Stimulated activated CD8-positive, alpha-beta memory T cell treated with anti-CD3 and anti-CD28 coated beads, Interleukin-12 subunit alpha, Interleukin-12 subunit beta, amount 100 ng/mL, for 4 hours (primary cell): ENCODE results near the gene EP400.
"Not testable (repeated sequence)": the region's sequence is repeated elsewhere in the genome, so short reads cannot be mapped to it uniquely, and the experiment has no call there.

ENCODE experiments used
- DNase-seq: peaks from one replicate; pipeline ENCODE4 v3.0.0-alpha.2; 2020; ENCODE audit warnings: low read depth

The EP400 gene

DNA sequence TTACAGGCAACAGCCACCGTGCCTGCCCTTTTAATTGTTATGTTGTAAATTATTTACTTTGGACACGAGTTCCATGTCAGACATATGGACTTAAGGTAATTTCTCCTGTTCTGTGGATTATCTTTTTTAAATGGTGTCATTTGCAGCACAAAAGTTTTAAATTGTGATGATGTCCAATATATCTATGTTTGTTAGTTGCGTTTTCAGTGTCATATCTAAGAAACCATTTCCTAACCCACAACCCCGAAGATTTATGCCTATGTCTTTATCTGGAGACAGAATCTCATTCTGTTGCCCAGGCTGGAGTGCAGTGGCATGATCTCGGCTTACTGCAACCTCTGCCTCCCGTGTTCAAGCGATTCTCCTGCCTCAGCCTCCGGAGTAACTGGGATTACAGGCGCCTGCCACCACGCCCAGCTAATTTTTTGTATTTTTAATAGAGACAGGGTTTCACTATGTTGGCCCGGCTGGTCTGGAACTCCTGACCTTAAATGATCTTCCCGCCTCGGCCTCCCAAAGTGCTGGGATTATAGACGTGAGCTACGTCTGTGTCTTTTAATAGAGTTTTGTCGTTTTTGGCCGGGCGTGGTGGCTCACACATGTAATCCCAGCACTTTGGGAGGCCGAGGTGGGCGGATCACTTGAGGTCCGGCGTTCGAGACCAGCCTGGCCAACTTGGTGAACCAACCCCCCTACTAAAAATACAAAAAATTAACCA is 870 bp upstream of the EP400 start:
- DNase-seq = not testable (repeated sequence)

DNA sequence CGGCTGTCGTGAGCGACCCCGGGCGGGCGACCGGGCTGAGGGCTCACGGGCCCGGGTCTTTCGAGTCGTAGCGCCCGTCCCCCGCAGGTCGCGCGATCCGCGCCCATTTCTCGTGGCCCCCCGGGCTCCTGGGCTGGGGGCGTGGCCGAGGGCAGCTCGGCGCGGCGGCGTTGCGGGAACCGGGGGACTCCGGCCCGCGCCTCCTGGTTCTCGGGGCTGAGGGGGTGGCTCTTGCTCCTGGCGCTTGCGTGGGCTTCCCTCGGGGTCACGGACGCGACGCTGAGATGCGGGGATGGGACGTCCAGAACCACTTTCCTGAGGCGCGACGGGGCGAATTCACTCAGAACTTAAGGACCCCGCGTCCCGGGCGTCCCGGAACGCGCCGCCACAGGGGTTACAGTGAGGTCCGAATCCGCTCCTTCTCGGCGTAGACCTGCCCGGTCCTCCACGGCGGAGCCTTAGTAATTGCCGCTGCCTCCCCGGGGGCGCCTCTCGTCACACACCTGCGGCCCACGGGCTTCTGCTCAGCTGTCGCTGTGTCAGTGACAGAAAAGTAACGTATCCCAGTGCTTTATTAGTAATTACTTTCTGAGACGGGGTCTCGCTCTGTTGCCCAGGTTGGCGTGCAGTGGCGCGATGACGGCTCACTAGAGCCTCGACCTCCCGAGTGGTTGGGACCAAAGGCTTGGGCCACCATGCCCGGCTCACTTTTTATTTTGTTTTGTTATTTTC is 606 bp downstream of the EP400 start:
- DNase-seq = peak; percentile 31

DNA sequence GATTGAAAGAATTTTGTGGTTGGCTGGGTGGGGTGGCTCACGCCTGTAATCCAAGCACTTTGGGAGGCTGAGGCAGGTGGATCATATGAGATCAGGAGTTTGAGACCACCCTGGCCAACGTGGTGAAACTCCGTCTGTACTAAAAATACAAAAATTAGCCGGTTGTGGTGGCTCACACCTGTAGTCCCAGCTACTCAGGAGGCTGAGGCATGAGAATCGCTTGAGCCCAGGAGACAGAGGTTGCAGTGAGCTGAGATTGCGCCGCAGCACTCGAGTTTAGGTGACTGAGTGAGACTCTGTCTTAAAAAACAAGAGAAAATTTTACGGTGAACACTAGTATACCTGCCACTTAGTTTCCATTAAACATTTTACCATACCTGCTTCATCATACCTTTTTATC is 4.1 kb downstream of the EP400 start:
- DNase-seq = not testable (repeated sequence)

DNA sequence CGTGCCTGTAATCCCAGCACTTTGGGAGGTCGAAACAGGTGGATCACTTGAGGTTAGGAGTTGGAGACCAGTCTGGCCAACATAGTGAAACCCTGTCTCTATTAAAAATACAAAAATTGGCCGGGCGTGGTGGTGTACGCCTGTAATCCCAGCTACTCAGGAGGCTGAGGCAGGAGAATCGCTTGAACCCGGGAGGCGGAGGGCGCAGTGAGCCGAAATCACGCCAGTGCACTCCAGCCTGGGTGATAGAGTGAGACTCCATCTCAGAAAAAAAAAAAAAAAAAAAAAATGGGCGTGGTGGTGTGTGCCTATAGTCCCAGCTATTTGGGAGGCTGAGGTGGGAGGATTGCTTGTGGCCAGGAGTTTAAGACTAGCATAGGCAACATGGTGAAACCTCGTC is 4.7 kb downstream of the EP400 start:
- not testable (repeated sequence) for DNase-seq

DNA sequence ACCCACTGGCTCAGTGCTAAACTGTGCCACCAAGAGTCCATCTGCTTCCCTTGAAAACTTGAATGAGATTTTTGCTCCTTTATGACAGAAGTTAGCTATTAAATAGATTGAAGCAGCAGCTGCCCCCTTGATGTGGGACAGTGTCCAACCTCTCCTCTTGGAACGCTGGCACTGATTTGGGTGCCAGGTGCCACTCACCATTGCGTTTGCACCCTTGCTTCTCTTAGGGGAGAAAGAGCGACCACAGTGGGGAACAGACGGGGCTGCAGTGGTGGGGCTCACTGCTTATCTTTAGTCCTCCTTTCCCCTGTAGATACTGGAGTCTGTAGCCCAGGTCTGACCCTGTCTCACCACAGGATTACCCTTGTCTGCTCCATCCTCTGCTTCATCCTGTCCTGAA is 9.4 kb downstream of the EP400 start:
- DNase-seq = no peak

DNA sequence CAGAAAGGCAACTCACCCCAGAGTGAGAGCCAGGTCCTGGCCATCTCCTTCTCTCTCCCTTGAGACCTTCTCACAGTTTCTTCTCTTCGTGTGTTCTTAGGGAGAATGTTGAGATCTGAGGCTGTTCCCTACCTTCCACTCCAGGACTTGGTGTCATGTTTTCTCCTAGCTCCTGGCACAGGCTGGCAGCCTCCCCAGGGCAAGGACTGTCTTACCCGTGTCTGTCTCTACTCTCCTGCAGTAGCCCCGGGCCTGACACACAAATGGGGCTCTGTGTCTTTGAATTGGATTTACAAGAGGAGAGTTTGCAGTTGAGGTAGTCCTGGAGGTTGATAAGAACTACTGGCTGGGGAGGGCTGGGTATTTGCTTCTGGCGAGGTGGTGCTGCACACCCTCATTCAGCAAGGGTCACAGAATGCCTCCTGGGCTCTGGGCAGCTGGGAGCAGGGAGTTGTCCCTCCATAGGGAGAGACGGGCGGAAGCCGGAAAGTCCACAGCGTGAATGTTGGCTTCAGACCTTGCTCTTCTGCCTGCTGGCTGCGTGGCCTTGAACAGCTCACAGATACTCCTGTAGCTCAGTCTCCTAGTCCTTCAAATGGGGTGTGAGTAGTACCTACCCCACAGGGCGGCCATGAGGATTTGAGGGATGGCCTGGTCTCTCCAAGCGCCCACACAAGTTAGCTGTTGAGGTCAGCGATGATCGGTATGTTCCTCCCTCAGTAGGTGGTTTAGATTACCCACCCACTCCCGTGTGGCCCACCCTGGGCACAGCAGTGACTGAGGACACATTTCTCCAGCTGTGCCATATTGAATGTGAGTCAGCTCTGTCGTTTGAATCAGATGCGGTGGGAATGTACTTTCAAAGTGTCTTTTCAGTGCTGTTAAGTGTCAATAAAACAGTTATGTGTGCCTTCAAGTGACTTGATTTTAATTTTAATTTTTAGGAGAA is 10.2 kb downstream of the EP400 start:
- DNase-seq = no peak

DNA sequence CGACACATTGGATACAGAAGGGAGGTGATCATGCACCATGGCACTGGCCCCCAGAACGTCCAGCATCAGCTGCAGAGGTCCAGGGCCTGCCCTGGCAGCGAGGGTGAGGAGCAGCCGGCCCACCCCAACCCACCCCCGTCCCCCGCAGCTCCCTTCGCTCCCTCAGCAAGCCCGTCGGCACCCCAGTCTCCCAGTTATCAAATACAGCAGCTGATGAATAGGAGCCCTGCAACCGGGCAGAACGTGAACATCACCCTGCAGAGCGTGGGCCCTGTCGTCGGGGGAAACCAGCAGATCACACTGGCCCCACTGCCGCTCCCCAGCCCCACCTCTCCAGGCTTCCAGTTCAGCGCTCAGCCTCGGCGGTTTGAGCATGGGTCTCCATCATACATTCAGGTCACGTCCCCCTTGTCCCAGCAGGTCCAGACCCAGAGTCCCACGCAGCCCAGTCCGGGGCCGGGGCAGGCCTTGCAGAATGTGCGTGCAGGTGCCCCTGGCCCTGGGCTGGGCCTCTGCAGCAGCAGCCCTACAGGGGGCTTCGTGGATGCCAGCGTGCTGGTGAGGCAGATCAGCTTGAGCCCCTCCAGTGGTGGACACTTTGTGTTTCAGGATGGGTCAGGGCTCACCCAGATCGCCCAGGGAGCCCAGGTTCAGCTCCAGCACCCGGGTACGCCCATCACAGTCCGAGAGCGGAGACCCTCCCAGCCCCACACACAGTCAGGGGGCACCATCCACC is 11.0 kb downstream of the EP400 start:
- DNase-seq = not testable (repeated sequence)

DNA sequence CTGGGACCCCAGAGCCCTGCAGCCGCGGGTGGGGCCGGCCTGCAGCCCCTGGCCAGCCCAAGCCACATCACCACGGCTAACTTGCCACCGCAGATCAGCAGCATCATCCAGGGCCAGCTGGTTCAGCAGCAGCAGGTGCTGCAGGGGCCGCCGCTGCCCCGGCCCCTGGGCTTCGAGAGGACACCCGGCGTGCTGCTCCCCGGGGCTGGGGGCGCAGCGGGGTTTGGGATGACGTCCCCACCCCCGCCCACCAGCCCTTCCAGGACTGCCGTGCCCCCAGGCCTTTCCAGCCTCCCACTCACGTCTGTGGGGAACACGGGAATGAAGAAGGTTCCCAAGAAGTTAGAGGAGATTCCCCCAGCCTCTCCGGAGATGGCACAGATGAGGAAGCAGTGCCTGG is 11.6 kb downstream of the EP400 start:
- DNase-seq = not testable (repeated sequence)

DNA sequence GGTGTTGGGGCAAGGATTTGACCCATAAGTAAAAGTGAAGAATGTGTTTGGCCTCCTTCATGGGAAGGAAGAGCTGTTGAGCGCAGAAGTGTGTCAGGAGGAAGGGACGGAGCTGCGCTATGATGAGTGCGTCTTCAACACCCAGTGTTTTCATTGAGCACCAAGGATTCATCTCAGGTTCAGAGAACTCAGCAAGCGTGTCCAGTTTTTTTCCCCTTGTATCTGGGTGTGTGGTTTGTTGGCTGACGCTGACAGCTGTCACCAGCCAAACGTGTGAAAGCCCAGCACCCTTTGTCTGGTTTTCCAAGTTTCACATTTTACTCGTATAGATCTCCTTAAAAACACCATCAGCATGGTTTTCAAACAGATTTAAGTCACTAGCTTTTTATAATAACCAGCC is 12.3 kb downstream of the EP400 start:
- DNase-seq = no peak

DNA sequence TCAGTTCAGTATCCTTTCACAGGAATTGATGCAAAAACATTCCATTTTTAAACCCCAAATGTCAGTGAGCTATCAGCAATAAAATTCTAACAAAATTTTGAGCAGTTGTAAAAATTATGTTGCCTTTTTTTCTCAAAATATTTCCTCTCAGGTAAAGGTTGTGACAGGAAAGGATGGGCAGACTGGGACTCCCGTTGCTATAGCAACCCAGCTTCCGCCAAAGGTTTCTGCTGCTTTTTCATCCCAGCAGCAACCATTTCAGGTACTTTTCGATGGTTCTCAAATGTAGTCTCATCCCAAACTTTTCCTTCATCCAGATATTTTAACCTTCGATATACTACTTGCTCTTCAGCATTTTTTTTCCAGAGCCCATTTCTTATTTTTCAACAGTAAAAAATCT is 13.6 kb downstream of the EP400 start:
- no peak for DNase-seq

DNA sequence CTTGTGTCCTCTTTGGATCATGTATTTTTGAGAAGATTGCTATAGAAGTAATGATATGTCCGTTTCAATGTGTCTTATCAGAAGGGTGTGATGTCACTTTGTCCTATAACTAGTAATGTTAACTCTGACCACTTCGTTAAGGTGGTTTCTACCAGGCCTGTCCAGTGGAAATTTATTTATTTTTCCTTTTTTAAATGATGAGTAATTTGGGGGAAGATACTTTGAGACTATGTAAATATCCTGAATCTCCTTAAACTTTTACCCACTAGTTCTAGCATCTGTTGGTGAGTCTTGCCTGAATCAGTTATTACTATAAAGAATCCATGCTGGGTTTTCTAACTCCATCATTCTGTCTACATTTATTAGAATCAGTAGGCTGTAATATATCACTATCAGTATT is 15.3 kb downstream of the EP400 start:
- no peak for DNase-seq

DNA sequence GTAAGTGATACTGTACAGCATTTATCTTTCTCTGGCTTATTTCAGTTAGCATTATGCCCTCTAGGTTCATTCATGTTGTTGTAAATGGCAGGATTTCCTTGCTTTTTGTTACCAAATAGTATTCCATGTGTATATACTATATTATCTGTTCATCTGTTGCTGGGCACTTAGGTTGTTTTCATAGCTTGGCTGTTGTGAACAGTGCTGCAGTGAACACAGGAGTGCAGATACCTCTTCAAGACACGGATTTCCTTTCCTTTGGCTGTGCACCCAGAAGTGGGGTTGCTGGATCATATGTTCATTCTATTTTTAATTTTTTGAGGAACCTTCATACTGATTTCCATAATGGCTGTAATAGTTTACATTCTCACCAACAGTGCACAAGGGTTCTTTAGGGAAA is 21.5 kb downstream of the EP400 start:
- DNase-seq = no peak

DNA sequence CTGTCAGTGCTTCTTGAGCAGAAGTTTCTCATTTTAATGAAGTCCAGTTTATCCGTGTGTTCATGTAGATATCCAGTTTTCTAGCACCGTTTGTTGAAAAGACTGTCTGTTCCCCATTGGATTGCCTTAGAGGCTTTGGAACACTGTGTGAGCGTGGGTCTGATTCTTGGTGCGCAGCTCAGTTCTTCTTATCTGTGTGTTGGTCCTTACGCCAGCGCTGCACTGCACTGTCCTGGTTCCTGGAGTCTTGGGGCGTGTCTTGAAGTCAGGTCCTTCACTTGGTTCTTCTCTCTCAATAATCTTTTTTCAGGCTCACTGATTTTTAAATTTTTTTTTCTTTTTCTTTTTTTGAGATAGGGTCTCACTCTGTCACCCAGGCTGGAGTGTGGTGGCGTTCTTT is 25.5 kb downstream of the EP400 start:
- DNase-seq = no peak

DNA sequence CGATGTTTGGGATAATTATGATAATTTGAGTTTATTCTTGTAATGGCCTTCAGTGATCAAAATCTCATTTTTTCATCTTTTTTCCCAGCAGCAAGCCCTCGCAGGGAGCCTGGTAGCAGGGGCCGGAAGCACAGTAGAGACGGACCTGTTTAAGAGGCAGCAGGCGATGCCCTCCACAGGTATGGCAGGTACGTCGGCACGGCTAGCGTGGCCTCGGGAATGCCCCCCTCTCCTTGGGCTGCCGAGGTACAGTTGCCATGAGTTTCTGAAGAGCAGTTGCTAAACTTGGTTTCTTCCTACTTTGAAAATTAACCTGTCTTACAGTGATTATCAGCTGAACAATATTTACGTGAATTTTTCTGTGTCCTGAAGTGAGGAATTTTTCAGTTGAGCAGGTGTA is 29.9 kb downstream of the EP400 start:
- DNase-seq = no peak

DNA sequence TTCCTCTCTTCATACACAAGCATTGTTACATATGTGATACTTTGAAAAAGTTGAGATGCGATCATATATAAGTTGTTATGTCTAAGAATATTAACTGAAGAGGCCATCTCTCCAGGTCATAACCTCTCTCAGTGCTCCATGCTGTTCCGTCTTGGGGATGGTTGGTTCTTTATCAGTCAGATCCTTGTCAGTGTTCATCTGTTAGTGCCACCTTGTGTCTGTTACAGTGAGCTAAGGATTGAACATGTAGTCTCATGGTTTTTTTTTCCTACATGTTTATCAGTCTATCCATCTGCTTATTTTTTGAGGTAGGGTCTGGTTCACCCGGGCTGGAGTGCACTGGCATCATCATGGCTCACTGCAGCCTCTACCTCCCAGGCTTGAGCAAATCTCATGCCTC is 30.5 kb downstream of the EP400 start:
- DNase-seq = no peak

DNA sequence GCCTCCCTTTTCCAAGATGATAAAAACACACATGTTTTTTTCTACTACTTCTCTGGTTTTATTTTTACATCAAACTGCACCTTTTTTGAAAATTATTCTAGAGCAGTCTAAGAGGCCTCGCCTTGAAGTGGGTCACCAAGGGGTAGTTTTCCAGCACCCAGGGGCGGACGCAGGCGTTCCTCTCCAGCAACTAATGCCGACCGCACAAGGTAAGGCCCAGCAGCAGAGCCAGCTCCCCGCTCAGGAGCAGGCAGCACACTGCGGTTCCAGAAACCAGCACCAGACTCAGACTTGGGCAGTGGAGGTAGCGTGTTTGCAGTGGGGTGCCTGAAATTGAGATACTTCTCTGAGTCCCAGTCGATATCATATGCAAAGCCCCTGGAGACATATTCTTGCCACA is 31.6 kb downstream of the EP400 start:
- no peak for DNase-seq

DNA sequence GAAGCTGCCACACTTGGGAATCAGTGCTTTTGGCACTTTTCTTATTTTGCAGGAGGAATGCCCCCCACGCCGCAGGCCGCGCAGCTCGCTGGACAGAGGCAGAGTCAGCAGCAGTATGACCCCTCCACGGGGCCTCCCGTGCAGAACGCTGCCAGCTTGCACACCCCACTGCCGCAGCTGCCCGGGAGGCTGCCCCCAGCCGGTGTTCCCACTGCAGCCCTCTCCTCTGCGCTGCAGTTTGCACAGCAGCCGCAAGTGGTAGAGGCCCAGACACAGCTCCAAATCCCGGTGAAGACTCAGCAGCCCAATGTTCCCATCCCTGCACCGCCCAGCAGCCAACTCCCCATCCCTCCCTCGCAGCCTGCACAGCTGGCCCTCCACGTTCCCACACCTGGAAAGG is 32.3 kb downstream of the EP400 start:
- no peak for DNase-seq

DNA sequence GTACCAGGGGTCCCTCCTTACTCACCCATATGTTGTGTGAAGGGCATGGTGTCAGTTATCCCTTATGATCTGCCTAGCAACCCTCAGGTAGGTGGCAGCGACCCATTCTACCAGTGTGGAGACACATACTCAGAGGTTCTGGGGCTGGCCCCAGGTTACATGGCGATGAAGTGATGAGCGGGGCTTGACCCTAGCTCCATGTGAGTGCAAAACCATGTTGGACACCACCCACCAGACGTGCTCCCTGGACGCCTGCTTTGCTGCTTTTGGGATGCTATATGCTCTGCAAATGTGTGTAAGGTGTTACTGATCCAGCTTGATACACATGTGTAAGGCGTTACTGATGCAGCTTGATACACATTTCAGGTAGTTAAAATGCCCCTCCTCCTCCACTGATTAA is 33.3 kb downstream of the EP400 start:
- DNase-seq = no peak

DNA sequence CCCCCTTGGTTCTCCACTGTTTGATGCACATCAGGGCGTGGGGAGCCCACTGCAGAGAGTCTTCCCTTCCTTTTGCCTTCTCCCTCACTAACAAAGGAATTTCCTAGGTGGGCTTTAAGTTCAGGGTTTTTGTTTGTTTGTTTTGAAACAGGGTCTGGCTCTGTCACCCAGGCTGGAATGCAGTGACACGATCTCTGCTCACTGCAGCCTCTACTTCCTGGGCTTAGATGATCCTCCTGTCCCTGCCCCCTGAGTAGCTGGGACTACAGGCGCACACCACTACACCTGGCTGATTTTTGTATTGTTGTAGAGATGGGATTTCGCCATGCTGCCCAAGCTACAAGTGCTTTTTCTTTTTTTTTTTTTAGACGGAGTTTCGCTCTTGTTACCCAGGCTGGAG is 33.8 kb downstream of the EP400 start:
- no peak for DNase-seq

DNA sequence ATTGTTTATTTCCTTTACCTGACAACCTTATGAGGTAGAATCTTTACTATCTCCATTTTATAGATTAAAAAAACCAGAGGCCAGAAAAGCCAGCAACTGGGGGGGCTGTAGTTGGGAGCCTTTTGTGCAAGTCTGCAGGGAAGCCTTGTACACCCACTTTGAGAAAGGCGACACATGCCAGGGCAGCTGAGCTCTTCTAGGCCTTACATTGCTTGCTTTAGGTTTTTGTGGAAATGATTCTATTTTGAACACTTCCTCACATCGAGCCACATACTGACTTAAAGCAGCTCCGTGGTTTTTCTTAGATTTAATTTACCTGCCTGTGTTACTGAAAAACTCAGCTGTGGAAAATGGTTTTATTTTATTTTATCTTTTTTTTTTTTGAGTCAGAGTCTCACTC is 34.6 kb downstream of the EP400 start:
- DNase-seq = no peak

DNA sequence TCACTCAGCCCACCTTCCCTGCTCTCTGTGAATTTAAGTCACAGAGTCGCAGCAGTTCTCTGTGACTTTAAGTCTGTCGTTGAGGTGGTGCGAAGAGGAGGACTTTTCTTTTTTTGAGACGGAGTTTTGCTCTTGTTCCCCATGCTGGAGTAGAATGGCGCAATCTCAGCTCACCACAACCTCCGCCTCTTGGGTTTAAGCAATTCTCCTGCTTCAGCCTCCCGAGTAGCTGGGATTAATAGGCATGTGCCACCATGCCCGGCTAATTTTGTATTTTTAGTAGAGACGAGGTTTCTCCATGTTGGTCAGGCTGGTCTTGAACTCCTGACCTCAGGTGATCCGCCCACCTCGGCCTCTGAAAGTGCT is 35.8 kb downstream of the EP400 start:
- DNase-seq = not testable (repeated sequence)

DNA sequence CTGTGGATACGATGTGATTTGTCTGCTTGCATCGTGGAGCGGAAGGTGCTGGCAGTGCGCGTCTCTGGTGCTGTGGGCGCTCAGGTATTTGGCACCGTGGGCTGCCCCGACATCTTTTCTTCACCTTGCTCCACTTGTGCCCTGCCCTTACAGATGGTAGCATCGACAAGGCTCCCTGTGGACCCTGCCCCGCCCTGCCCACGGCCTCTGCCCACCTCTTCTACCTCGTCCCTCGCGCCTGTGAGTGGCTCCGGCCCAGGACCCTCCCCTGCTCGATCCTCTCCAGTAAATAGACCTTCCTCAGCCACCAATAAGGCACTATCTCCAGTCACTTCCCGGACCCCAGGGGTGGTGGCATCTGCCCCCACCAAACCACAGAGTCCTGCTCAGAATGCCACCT is 36.6 kb downstream of the EP400 start:
- no peak for DNase-seq
